ENCODE data around the gene MAML2.

DNA sequence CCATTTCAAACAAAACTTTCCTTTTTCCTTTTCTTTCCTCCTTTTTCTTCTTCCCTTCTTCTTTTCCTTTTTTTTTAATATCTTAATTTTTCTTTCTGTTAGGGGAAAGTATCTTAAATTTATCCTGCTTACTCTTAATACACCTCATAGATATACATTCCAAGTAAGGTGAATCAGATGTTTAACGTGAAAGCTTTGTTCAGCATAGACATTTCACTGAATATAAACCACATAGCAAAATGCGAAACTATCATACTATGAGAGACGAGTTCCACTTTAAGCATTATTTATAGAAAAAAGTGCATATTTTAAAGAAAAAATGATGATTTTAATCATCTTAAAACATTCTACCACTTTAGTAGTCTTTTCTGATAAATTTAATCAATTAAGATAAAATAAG lies 281.3 kb downstream of the MAML2 start:
- no peak for TF ChIP-seq POLR2A (IDR thresholded peaks at IDR 0.05; ENCODE audit: low read depth, low read length)
- TF ChIP-seq POLR2AphosphoS5 (IDR thresholded peaks at IDR 0.05; ENCODE audit: low read depth, low read length), result no peak

Measured in GM12892 (cell line).